Endothelial cell of umbilical vein (primary cell): ENCODE results near the gene STAT5A.

Experiments used
- CTCF ChIP-seq, 2 donors: IDR thresholded peaks; 1 replicate in 1 of 2; 2 replicates in 1 of 2; pipeline ENCODE4 v1.5.1; 2011; ENCODE audit warnings: low read length in 2 of 2, mild to moderate bottlenecking in 2 of 2, moderate library complexity in 2 of 2, control low read depth in 1 of 2, inconsistent platforms in 1 of 2, low read depth in 1 of 2; ENCODE audit not compliant: insufficient read depth in 1 of 2; ENCODE audit errors: extremely low read depth in 1 of 2
- POLR2A ChIP-seq: IDR thresholded peaks from 2 replicates; pipeline ENCODE4 v1.6.1; 2012; ENCODE audit warnings: low read depth, mild to moderate bottlenecking, control low read depth, low read length

DNA sequence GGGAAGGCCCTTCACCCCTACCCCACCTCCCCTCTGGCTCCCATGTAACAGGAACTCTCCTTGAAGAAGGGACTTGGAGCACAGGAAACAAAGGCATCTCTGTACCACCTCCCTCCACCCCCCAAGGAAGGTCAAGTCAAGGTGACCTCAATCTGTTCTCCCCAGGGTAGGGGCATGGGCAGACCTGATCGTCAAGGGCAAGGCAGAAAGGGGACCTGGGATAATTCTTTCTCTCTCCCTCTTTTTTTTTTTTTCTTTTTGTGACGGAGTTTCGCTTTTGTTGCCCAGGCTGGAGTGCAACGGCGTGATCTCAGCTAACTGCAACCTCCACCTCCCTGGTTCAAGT lies 4.3 kb upstream of the STAT5A start:
- TF ChIP-seq CTCF (IDR thresholded peaks at IDR 0.05; ENCODE audit: extremely low read depth in 1 of 2, insufficient read depth in 1 of 2, low read depth in 1 of 2, low read length in 2 of 2) (no peak), POLR2A (no peak)
